ENCODE data around the gene GOLM1.

GRCh38 chr9:86115886-86116285, 16.5 kb upstream of the GOLM1 start:
- no peak for TF ChIP-seq CTCF (IDR thresholded peaks at IDR 0.05 in 2 of 3, conservative IDR thresholded peaks at IDR 0.05 in 1 of 3; ENCODE audit: control insufficient read depth in 2 of 3, extremely low read depth in 1 of 3, insufficient read depth in 1 of 3, low read depth in 3 of 3, low read length in 3 of 3)
- no peak for TF ChIP-seq FOXM1 (IDR thresholded peaks at IDR 0.05; ENCODE audit: low read depth, low read length)
